ENCODE results near the gene RBM15B.
"Not testable (repeated sequence)": the region's sequence is repeated elsewhere in the genome, so short reads cannot be mapped to it uniquely, and the experiment has no call there.

The RBM15B gene

GRCh38 chr3:51384726-51385473, 6.2 kb upstream of the RBM15B start, which contains the start of gene MANF:
TSS of gene MANF (plus strand) at chr3:51385291. CDS start at chr3:51385343, 52 bp downstream.
- Mint-ChIP-seq H3K27ac (peak within 1 kb of the TSS; percentile 99), H3K27me3 (no peaks in the 10 kb centered on the region), H3K4me3 (peak within 1 kb of the TSS; percentile 100), H3K4me1 (ENCODE audit: low read depth) (peaks cover 54% of the 10 kb centered on the region), H3K9me3 (no peaks in the 10 kb centered on the region), H3K36me3 (ENCODE audit: low read depth) (peaks cover 44% of the 10 kb centered on the region)

- Mint-ChIP-seq H3K27ac (peak overlapping the region; percentile 99), H3K27me3 (no peaks in the 10 kb centered on the region), H3K36me3 (ENCODE audit: low read depth) (peaks cover 44% of the 10 kb centered on the region), H3K4me3 (peak overlapping the region; percentile 100), H3K9me3 (no peaks in the 10 kb centered on the region), H3K4me1 (ENCODE audit: low read depth) (peaks cover 57% of the 10 kb centered on the region)
Observed at GRCh38 chr3:51385621-51386091, 5.4 kb upstream of the RBM15B start.

- peaks cover 44% of the 10 kb centered on the region for H3K36me3 Mint-ChIP-seq (ENCODE audit: low read depth)
- H3K9me3 Mint-ChIP-seq: no peaks in the 10 kb centered on the region
- peaks cover 57% of the 10 kb centered on the region for H3K4me1 Mint-ChIP-seq (ENCODE audit: low read depth)
- H3K27me3 Mint-ChIP-seq: no peaks in the 10 kb centered on the region
- peak overlapping the region; percentile 100 for H3K4me3 Mint-ChIP-seq
- peak overlapping the region; percentile 99 for H3K27ac Mint-ChIP-seq
Observed at GRCh38 chr3:51386159-51386851, 4.8 kb upstream of the RBM15B start.

GRCh38 chr3:51386852-51387229, 4.2 kb upstream of the RBM15B start:
- Mint-ChIP-seq H3K27me3 (no peaks in the 10 kb centered on the region), H3K4me3 (peak overlapping the region; percentile 100), H3K9me3 (no peaks in the 10 kb centered on the region), H3K27ac (peak overlapping the region; percentile 99), H3K36me3 (ENCODE audit: low read depth) (peaks cover 44% of the 10 kb centered on the region), H3K4me1 (ENCODE audit: low read depth) (peaks cover 57% of the 10 kb centered on the region)

- H3K27me3 Mint-ChIP-seq, H3K9me3 Mint-ChIP-seq: not testable (repeated sequence)
- Mint-ChIP-seq H3K4me3 (peak overlapping the region; percentile 100), H3K27ac (peak overlapping the region; percentile 99), H3K4me1 (ENCODE audit: low read depth) (peaks cover 58% of the 10 kb centered on the region), H3K36me3 (ENCODE audit: low read depth) (peaks cover 44% of the 10 kb centered on the region)
Observed at GRCh38 chr3:51387281-51387680, 3.8 kb upstream of the RBM15B start.

- H3K27ac Mint-ChIP-seq: peak overlapping the region; percentile 61
- H3K4me3 Mint-ChIP-seq: peak overlapping the region; percentile 100
- H3K4me1 Mint-ChIP-seq (ENCODE audit: low read depth): peaks cover 62% of the 10 kb centered on the region
Observed at GRCh38 chr3:51388286-51389029, 2.6 kb upstream of the RBM15B start.

GRCh38 chr3:51389423-51390183, 1.5 kb upstream of the RBM15B start:
- Mint-ChIP-seq H3K27me3 (no peaks in the 10 kb centered on the region), H3K36me3 (ENCODE audit: low read depth) (peaks cover 57% of the 10 kb centered on the region), H3K9me3 (no peaks in the 10 kb centered on the region), H3K4me3 (peak overlapping the region; percentile 62), H3K4me1 (ENCODE audit: low read depth) (peaks cover 64% of the 10 kb centered on the region), H3K27ac (peak overlapping the region; percentile 36)

More at GRCh38 chr3:51388286-51389029, 2.6 kb upstream of the RBM15B start:
- H3K27me3 Mint-ChIP-seq: no peaks in the 10 kb centered on the region
- H3K9me3 Mint-ChIP-seq: no peaks in the 10 kb centered on the region
- H3K36me3 Mint-ChIP-seq (ENCODE audit: low read depth): peaks cover 51% of the 10 kb centered on the region

- peak overlapping the region; percentile 16 for H3K27ac Mint-ChIP-seq
- H3K4me3 Mint-ChIP-seq: peak overlapping the region; percentile 62
- no peaks in the 10 kb centered on the region for H3K9me3 Mint-ChIP-seq
- H3K27me3 Mint-ChIP-seq: no peaks in the 10 kb centered on the region
- peaks cover 72% of the 10 kb centered on the region for H3K4me1 Mint-ChIP-seq (ENCODE audit: low read depth)
- peaks cover 63% of the 10 kb centered on the region for H3K36me3 Mint-ChIP-seq (ENCODE audit: low read depth)
Observed at GRCh38 chr3:51390246-51391074, 625 bp upstream of the RBM15B start.

GRCh38 chr3:51391566-51392354, 675 bp downstream of the RBM15B start:
- Mint-ChIP-seq H3K4me3 (peak overlapping the region; percentile 85), H3K27ac (peak overlapping the region; percentile 81), H3K4me1 (ENCODE audit: low read depth) (peaks cover 68% of the 10 kb centered on the region), H3K27me3 (no peaks in the 10 kb centered on the region), H3K9me3 (no peaks in the 10 kb centered on the region), H3K36me3 (ENCODE audit: low read depth) (peaks cover 57% of the 10 kb centered on the region)

GRCh38 chr3:51392355-51393133, 1.5 kb downstream of the RBM15B start:
- H3K27ac Mint-ChIP-seq: peak overlapping the region; percentile 81
- peaks cover 63% of the 10 kb centered on the region for H3K4me1 Mint-ChIP-seq (ENCODE audit: low read depth)
- H3K4me3 Mint-ChIP-seq: peak overlapping the region; percentile 85
- no peaks in the 10 kb centered on the region for H3K9me3 Mint-ChIP-seq
- no peaks in the 10 kb centered on the region for H3K27me3 Mint-ChIP-seq
- H3K36me3 Mint-ChIP-seq (ENCODE audit: low read depth): peaks cover 62% of the 10 kb centered on the region

GRCh38 chr3:51393134-51393495, 2.0 kb downstream of the RBM15B start:
- Mint-ChIP-seq H3K27ac (peak overlapping the region; percentile 70), H3K36me3 (ENCODE audit: low read depth) (peaks cover 57% of the 10 kb centered on the region), H3K27me3 (no peaks in the 10 kb centered on the region), H3K4me3 (peak overlapping the region; percentile 85), H3K9me3 (no peaks in the 10 kb centered on the region), H3K4me1 (ENCODE audit: low read depth) (peaks cover 57% of the 10 kb centered on the region)

- H3K27me3 Mint-ChIP-seq: no peaks in the 10 kb centered on the region
- H3K4me1 Mint-ChIP-seq (ENCODE audit: low read depth): peaks cover 53% of the 10 kb centered on the region
- peak overlapping the region; percentile 61 for H3K4me3 Mint-ChIP-seq
- peak overlapping the region; percentile 70 for H3K27ac Mint-ChIP-seq
- H3K36me3 Mint-ChIP-seq (ENCODE audit: low read depth): peaks cover 52% of the 10 kb centered on the region
- no peaks in the 10 kb centered on the region for H3K9me3 Mint-ChIP-seq
Observed at GRCh38 chr3:51393564-51393963, 2.5 kb downstream of the RBM15B start.
